Spleen (tissue), 13 donors: ENCODE measurements around the gene SAMD10. TPM values are rescaled to one million over a fixed set of nuclear protein-coding genes. Genes with fewer than 3 reads are reported as not detected.

Source experiments
- DNase-seq: peaks from one replicate; pipeline ENCODE4 v3.0.0-alpha.2; 2020
- H3K27ac ChIP-seq, 8 donors: fragments of 200-600 bp; sonication (generic) in 7 of 8; 1 replicate in 4 of 8; 2 replicates in 4 of 8; pipeline versions ENCODE4 v1.5.0 to v1.8.0; 2016 to 2021; ENCODE audit warnings: inconsistent platforms in 4 of 8, mild to moderate bottlenecking in 4 of 8, moderate library complexity in 1 of 8
- H3K27me3 ChIP-seq, 7 donors: fragments of 200-600 bp; sonication (generic) in 6 of 7; replicated peaks in 1 of 7; 1 replicate in 4 of 7; 2 replicates in 3 of 7; pipeline versions ENCODE4 v1.5.0 to v1.8.0; 2016 to 2021; ENCODE audit warnings: inconsistent platforms in 3 of 7, mild to moderate bottlenecking in 1 of 7
- H3K36me3 ChIP-seq, 6 donors: fragments of 200-600 bp; sonication (generic) in 5 of 6; 1 replicate in 4 of 6; 2 replicates in 2 of 6; pipeline versions ENCODE4 v1.5.0 to v1.8.0; 2016 to 2021; ENCODE audit warnings: inconsistent platforms in 2 of 6
- H3K4me1 ChIP-seq, 6 donors: fragments of 200-600 bp; sonication (generic) in 5 of 6; 1 replicate in 3 of 6; 2 replicates in 3 of 6; pipeline versions ENCODE4 v1.5.0 to v1.8.0; 2016 to 2021; ENCODE audit warnings: inconsistent platforms in 3 of 6
- H3K4me3 ChIP-seq, 8 donors: fragments of 200-600 bp; sonication (generic) in 7 of 8; 1 replicate in 4 of 8; 2 replicates in 4 of 8; pipeline versions ENCODE4 v1.5.0 to v1.8.0; 2016 to 2021; ENCODE audit warnings: inconsistent platforms in 4 of 8, mild to moderate bottlenecking in 4 of 8, moderate library complexity in 2 of 8
- H3K9me3 ChIP-seq, 8 donors: fragments of 200-600 bp; sonication (generic) in 7 of 8; 1 replicate in 4 of 8; 2 replicates in 4 of 8; pipeline versions ENCODE4 v1.5.0 to v1.8.0; 2016 to 2021; ENCODE audit warnings: inconsistent platforms in 4 of 8
- POLR2A ChIP-seq, 3 donors: fragments of 450-650 bp; IDR thresholded peaks; one replicate each; pipeline ENCODE4 v1.5.1; 2017; ENCODE audit warnings: antibody characterized with exemption in 3 of 3, mild to moderate bottlenecking in 1 of 3
- POLR2AphosphoS5 ChIP-seq, 3 donors: sonication (generic); formaldehyde crosslinking; IDR thresholded peaks; one replicate each; pipeline ENCODE4 v1.5.1; 2017; ENCODE audit warnings: antibody characterized with exemption in 3 of 3
- WGBS, 5 donors: extraction: QIAGEN DNeasy Blood & Tissue Kit in 3 of 5; methylation state at CpG; one replicate each; pipeline versions ENCODE4 v1.1.5 to v1.1.7; 2013 to 2018; 5-methylcytosine and 5-hydroxymethylcytosine counted together
- intact Hi-C: fragments of 100-400 bp; cut with DNase I; formaldehyde crosslinking; loops from one replicate; pipeline ENCODE4 v1.15.0; 2023; ENCODE audit warnings: low total_unique reads
- long read RNA-seq, 2 donors: transcript quantifications; one replicate each; lab custom pipeline, GENCODE V29; 2026
- polyA plus RNA-seq, 3 donors: library from polyadenylated mRNA; stranded (reverse); fragments of 200-250 nt; gene quantifications; one replicate each; pipeline ENCODE4 v1.2.1, GENCODE V29; 2013
- total RNA-seq, 7 donors: library from RNA; depleted of rRNA in 3 of 7; stranded (reverse); fragments of >200 nt in 3 of 7; fragmentation: NEBNext Ultra II Directional in 4 of 7; extraction: Animal tissue kit (Norgen Biotek cat#: 25700) in 4 of 7; gene quantifications; one replicate each; pipeline versions ENCODE4 v1.1.0 to v1.2.1, GENCODE V29; 2016 to 2021
- TF ChIP-seq, protein P1 (sequence below), 11 experiments: fragments of 200-600 bp in 7 of 11; fragments of 450-650 bp in 4 of 11; sonication (generic) in 4 of 11; IDR thresholded peaks in 8 of 11; conservative IDR thresholded peaks in 3 of 11; 1 replicate in 7 of 11; 2 replicates in 4 of 11; pipeline versions ENCODE4 v1.4.0 to v1.8.0; 2016 to 2021; ENCODE audit warnings: antibody characterized with exemption in 11 of 11, inconsistent platforms in 4 of 11, mild to moderate bottlenecking in 1 of 11
- donor health status: healthy with polysubstance abuse.
- donor health status: DM: no; HTN: no; CAD: no; lungs with moderate emphysema.
- donor health status: DM: no; HTN: no; CAD: no.
- donor health status: Bipolar disorder and iron deficiency.
- donor health status: healthy.
- donor health status: DM: no; HTN: no; CAD: no.
- donor health status: DM: yes; HTN: yes; CAD: no.

SAMD10 gene
- total RNA-seq (10 to 100 TPM in 3 of 7 donors, 1 to 10 TPM in 4; 6.0 to 13.8 (median 8.9) TPM), polyA plus RNA-seq (10 to 100 TPM in 1 of 3 donors, 1 to 10 TPM in 2; 5.9 to 10.1 (median 6.1) TPM)
- long read RNA-seq, donor 1, partial matches to known transcripts, result 0 of 1 reads
- long read RNA-seq, donor 1, other reads (novel, unspliced or antisense), result 0 of 1 reads
- long read RNA-seq, donor 2, partial matches to known transcripts, result 0 of 1 reads
- long read RNA-seq, donor 2, other reads (novel, unspliced or antisense), result 0 of 1 reads

GRCh38 chr20:63979557-63980316 lies at the start of gene SAMD10:
Gene SAMD10, minus strand, starts transcription at chr20:63979642. Its CDS starts 175 bp downstream, at chr20:63979467.
- intact Hi-C loops, result loop anchor here (5.0 to 10.0 kb wide), 2 partner anchors 55 to 83 kb away; partner anchors contain the start of genes C20orf204 and TCEA2
- Histone ChIP-seq H3K36me3 (peaks cover 0 to 41% (median 21%) of the 10 kb centered on the region in 6 donors), H3K27me3 (no peaks in the 10 kb centered on the region), H3K4me1 (peaks cover 41 to 75% (median 57%) of the 10 kb centered on the region in 6 donors), H3K9me3 (no peaks in the 10 kb centered on the region), H3K4me3 (peak within 1 kb of the TSS; percentile 45 to 96 (median 78)), H3K27ac (peak within 1 kb of the TSS; percentile 83 to 93 (median 90))
- peak in 1 of 3 donors; percentile 40 for TF ChIP-seq POLR2AphosphoS5 (IDR thresholded peaks at IDR 0.05)
- TF ChIP-seq, protein P1, sequence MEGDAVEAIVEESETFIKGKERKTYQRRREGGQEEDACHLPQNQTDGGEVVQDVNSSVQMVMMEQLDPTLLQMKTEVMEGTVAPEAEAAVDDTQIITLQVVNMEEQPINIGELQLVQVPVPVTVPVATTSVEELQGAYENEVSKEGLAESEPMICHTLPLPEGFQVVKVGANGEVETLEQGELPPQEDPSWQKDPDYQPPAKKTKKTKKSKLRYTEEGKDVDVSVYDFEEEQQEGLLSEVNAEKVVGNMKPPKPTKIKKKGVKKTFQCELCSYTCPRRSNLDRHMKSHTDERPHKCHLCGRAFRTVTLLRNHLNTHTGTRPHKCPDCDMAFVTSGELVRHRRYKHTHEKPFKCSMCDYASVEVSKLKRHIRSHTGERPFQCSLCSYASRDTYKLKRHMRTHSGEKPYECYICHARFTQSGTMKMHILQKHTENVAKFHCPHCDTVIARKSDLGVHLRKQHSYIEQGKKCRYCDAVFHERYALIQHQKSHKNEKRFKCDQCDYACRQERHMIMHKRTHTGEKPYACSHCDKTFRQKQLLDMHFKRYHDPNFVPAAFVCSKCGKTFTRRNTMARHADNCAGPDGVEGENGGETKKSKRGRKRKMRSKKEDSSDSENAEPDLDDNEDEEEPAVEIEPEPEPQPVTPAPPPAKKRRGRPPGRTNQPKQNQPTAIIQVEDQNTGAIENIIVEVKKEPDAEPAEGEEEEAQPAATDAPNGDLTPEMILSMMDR (IDR thresholded peaks at IDR 0.05 in 8 of 11, conservative IDR thresholded peaks at IDR 0.05 in 3 of 11), result peak in 5 of 11 experiments; percentile 6 to 37 (median 32)
- no peak for TF ChIP-seq POLR2A (IDR thresholded peaks at IDR 0.05)
- 0 to 3% (median 1%) methylated on average over 18 to 52 of the region's 52 CpGs for WGBS, 5 donors
- DNase-seq, result peak; percentile 91

GRCh38 chr20:64027981-64028685 lies 48.7 kb upstream of the SAMD10 start:
- peak in 1 of 3 donors; percentile 30 for TF ChIP-seq POLR2AphosphoS5 (IDR thresholded peaks at IDR 0.05)
- TF ChIP-seq, protein P1 (IDR thresholded peaks at IDR 0.05 in 8 of 11, conservative IDR thresholded peaks at IDR 0.05 in 3 of 11), result no peak
- 91 to 97% (median 94%) methylated on average over 21 to 24 of the region's 24 CpGs for WGBS, 5 donors

GRCh38 chr20:64025826-64026412 lies 46.5 kb upstream of the SAMD10 start:
- intact Hi-C loops, result no loop called here
- Histone ChIP-seq H3K4me1 (no peaks in the 10 kb centered on the region), H3K36me3 (peaks cover 15 to 100% (median 94%) of the 10 kb centered on the region in 6 donors), H3K27ac (no peak overlapping the region), H3K4me3 (no peak overlapping the region), H3K9me3 (no peaks in the 10 kb centered on the region), H3K27me3 (no peaks in the 10 kb centered on the region)
- 93 to 98% (median 95%) methylated on average over 25 to 29 of the region's 29 CpGs for WGBS, 5 donors
- no peak for DNase-seq
- TF ChIP-seq POLR2AphosphoS5 (IDR thresholded peaks at IDR 0.05), result peak in 1 of 3 donors; percentile 41
- no peak for TF ChIP-seq POLR2A (IDR thresholded peaks at IDR 0.05)

More at GRCh38 chr20:64027981-64028685, 48.7 kb upstream of the SAMD10 start:
- Histone ChIP-seq H3K9me3 (no peaks in the 10 kb centered on the region), H3K4me1 (no peaks in the 10 kb centered on the region), H3K36me3 (peaks cover 15 to 100% (median 99%) of the 10 kb centered on the region in 6 donors), H3K27me3 (no peaks in the 10 kb centered on the region), H3K4me3 (no peak overlapping the region), H3K27ac (no peak overlapping the region)
- no peak for DNase-seq
- intact Hi-C loops, result no loop called here

DNA sequence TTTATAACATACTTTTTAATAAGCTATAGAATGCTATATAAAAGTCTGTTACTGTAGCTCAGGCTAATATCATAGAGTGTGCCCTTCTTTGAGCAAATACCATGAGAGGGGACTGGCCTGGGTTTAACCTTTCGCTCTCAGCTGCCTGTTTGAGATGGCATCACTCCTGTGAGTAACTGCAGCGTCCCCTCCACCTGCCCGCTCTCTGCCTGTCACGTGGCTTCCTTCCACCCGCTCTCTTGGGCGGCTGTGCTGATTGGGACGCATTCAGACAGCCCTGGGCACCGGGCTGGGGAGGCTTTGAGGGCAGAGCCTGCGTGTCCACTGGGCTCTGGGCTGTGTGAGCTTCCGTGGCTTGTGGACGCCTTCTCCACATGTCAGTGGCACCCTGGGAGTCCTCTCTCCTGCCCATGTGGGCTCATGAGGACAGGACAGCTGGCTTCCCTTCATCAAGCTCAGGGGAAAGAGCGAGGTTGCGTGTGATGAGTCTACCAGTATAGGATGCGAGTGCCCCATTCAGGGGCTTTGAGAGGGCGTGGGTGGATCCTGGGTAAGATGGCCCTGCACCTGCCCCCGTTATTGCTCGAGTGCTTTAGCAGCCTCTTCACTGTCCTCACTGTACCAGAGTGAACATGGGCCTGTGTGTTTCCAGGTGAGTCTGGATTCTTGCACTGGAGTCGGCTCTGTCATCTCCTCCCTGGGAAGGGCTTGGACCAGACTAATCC lies 45.8 kb upstream of the SAMD10 start:
- peak in 1 of 3 donors; percentile 25 for TF ChIP-seq POLR2AphosphoS5 (IDR thresholded peaks at IDR 0.05)
- TF ChIP-seq, protein P1 (IDR thresholded peaks at IDR 0.05 in 8 of 11, conservative IDR thresholded peaks at IDR 0.05 in 3 of 11), result no peak
- Histone ChIP-seq H3K4me3 (no peak overlapping the region), H3K4me1 (peaks cover 0 to under 1% (median 0%) of the 10 kb centered on the region in 6 donors), H3K36me3 (peaks cover 15 to 100% (median 92%) of the 10 kb centered on the region in 6 donors), H3K27me3 (no peaks in the 10 kb centered on the region), H3K27ac (no peak overlapping the region), H3K9me3 (no peaks in the 10 kb centered on the region)
- intact Hi-C loops, result no loop called here
- no peak for DNase-seq
- WGBS, 5 donors, result 95 to 98% (median 97%) methylated on average over 14 to 18 of the region's 18 CpGs
